Measurements from ENCODE around the gene TP53I11.

The TP53I11 gene

GRCh38 chr11:44904261-44905020 lies 46.2 kb downstream of the TP53I11 start:
- DNase-seq (ENCODE audit: low read depth in 2 of 2) = no peak
- TF ChIP-seq CTCF (IDR thresholded peaks at IDR 0.05; ENCODE audit: low read depth, low read length) = no peak

GRCh38 chr11:44903518-44903917 lies 47.2 kb downstream of the TP53I11 start:
- TF ChIP-seq CTCF (IDR thresholded peaks at IDR 0.05; ENCODE audit: low read depth, low read length) = no peak
- no peak overlapping the region for H3K4me3 ChIP-seq (replicated peaks in 1 of 2; ENCODE audit: low read depth in 2 of 2, low read length in 2 of 2)

More at GRCh38 chr11:44904261-44905020, 46.2 kb downstream of the TP53I11 start:
- no peak overlapping the region for H3K4me3 ChIP-seq (replicated peaks in 1 of 2; ENCODE audit: low read depth in 2 of 2, low read length in 2 of 2)

GRCh38 chr11:44903035-44903434 lies 47.6 kb downstream of the TP53I11 start:
- H3K4me3 ChIP-seq (replicated peaks in 1 of 2; ENCODE audit: low read depth in 2 of 2, low read length in 2 of 2) = no peak overlapping the region
- no peak for DNase-seq (ENCODE audit: low read depth in 2 of 2)
- TF ChIP-seq CTCF (IDR thresholded peaks at IDR 0.05; ENCODE audit: low read depth, low read length) = no peak

More at GRCh38 chr11:44903518-44903917, 47.2 kb downstream of the TP53I11 start:
- no peak for DNase-seq (ENCODE audit: low read depth in 2 of 2)

GRCh38 chr11:44901786-44902185 lies 48.9 kb downstream of the TP53I11 start:
- H3K4me3 ChIP-seq (replicated peaks in 1 of 2; ENCODE audit: low read depth in 2 of 2, low read length in 2 of 2) = no peak overlapping the region
- no peak for DNase-seq (ENCODE audit: low read depth in 2 of 2)
- TF ChIP-seq CTCF (IDR thresholded peaks at IDR 0.05; ENCODE audit: low read depth, low read length) = no peak

- no peak for TF ChIP-seq CTCF (IDR thresholded peaks at IDR 0.05; ENCODE audit: low read depth, low read length)
- DNase-seq (ENCODE audit: low read depth in 2 of 2) = no peak
- no peak overlapping the region for H3K4me3 ChIP-seq (replicated peaks in 1 of 2; ENCODE audit: low read depth in 2 of 2, low read length in 2 of 2)
Measured at GRCh38 chr11:44901120-44901633, 49.5 kb downstream of the TP53I11 start.

GRCh38 chr11:44899959-44900358 lies 50.7 kb downstream of the TP53I11 start:
- no peak overlapping the region for H3K4me3 ChIP-seq (replicated peaks in 1 of 2; ENCODE audit: low read depth in 2 of 2, low read length in 2 of 2)
- TF ChIP-seq CTCF (IDR thresholded peaks at IDR 0.05; ENCODE audit: low read depth, low read length) = no peak
- peak; percentile 70 to 75 for DNase-seq (ENCODE audit: low read depth in 2 of 2)
